Superior temporal gyrus (tissue), 1 donor: ENCODE data around the gene MMP7.

Experiments
- DNase-seq: peaks from one replicate; pipeline ENCODE4 v3.0.0-alpha.2; 2016; ENCODE audit errors: extremely low spot score

The MMP7 gene

GRCh38 chr11:102494216-102494615 lies 36.3 kb downstream of the MMP7 start:
- DNase-seq: no peak

DNA sequence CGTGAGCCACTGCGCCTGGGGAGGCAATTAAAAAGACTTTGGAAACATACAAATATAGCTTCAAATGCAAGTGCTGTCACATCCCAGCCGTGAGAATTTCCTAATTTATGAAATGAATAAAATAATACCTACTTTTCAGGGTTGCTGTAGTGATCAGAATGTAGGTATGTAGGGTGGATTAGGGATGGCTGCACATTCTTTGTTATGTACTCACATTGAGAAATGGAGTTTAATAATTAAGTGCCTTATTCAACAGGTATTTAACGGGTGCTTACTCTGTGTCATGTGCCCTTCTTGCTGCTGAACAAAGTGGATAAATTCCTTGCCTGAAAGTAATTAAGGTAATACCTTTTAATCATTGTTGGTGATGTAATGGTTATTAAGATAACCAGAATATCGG lies 37.0 kb downstream of the MMP7 start:
- DNase-seq: no peak

GRCh38 chr11:102491969-102492368 lies 38.6 kb downstream of the MMP7 start:
- no peak for DNase-seq

- DNase-seq: no peak
Measured at GRCh38 chr11:102489186-102490145, 41.1 kb downstream of the MMP7 start.

GRCh38 chr11:102488208-102488607 lies 42.3 kb downstream of the MMP7 start:
- no peak for DNase-seq

- DNase-seq: no peak
Measured at GRCh38 chr11:102487214-102487613, 43.3 kb downstream of the MMP7 start.

GRCh38 chr11:102486584-102486983 lies 44.0 kb downstream of the MMP7 start:
- no peak for DNase-seq

DNA sequence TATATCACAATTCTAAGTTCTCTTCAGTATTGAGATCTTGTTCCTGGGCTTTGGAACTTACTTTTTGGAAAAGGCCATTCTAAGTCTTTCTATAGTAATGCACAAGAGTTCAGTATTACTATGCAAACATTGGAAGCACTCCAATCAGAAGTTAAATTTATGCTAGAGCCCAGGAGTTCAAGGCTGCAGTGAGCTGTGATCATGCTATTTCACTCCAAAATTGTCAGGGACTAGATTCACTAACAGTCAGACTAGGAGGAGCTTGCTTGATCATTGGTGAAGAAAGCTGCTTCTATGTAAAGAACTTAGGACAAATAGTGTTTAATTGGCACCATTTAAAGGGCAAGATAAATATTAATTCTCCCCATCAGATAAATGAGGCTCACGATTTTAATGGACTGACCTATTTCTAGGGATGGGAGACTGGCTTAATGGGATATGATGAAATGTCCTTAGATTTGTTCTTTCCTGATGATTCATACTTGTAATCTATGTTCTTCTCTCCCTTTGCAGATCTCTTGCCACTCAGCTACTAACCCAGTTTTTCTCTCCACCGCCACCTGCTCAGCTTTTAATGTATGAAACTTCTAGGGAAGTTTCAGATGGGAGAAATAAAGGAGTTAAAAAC lies 45.3 kb downstream of the MMP7 start:
- no peak for DNase-seq

- DNase-seq: no peak
Measured at GRCh38 chr11:102482433-102482832, 48.1 kb downstream of the MMP7 start.

DNA sequence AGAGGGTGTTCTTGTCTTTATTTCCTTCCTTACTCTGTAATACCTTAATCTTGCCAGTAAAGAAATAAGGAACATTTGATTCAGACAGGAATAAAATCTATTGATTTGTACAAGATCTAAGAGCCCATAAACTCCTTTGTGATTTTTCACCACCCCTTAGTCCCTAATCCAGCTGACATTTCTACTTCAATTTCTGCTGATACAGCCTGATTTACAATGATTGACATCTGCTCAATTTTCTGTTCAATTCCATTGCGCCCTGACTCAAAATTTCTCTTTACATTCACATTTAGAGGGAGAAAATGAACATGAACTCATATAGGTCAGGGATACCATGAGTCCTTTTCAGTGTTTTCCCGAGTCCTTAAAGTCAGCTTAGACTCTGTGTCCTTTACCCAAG lies 50.8 kb downstream of the MMP7 start:
- no peak for DNase-seq

- no peak for DNase-seq
Measured at GRCh38 chr11:102478673-102479299, 51.8 kb downstream of the MMP7 start.

GRCh38 chr11:102476812-102477211 lies 53.7 kb downstream of the MMP7 start:
- DNase-seq: no peak

DNA sequence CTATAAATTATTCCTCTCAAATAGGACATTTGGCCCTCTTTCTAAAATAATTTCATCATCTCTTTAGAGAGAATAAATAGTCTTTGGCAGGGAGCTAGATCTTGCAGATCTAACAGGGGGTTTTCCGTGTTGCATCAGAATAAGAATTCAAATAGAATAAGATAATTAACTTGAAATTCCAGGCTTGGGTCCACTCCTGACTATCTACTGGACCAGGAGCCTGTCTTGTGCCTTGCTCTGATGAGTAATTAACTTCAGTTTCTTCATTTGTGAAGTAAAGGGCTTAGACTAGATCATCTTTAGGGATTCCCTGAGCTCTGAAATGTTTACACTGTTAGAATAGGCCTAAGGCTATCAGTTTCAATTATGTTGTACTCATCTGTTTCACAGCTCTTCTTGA lies 54.5 kb downstream of the MMP7 start:
- DNase-seq: no peak

DNA sequence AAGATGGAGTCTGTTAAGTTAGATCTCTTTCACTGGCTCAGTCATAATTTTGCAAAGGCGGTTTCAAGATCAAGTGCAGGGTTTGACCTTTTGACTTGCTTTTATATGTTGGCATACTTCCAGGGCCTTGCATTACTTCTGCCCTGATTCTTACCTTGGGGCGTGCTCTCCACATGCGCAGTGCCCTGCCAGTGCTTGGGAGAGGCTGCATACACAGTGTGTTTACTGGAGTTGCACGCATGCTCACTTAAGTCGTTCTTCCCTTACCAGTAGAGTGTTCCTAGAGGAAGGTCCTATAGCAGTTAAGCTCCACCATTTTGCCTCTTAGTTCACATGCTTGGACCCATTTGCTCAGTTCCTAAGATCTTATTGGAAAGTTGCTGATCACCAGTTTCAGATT lies 57.0 kb downstream of the MMP7 start:
- DNase-seq: no peak

- DNase-seq: no peak
Measured at GRCh38 chr11:102472127-102472526, 58.4 kb downstream of the MMP7 start.

DNA sequence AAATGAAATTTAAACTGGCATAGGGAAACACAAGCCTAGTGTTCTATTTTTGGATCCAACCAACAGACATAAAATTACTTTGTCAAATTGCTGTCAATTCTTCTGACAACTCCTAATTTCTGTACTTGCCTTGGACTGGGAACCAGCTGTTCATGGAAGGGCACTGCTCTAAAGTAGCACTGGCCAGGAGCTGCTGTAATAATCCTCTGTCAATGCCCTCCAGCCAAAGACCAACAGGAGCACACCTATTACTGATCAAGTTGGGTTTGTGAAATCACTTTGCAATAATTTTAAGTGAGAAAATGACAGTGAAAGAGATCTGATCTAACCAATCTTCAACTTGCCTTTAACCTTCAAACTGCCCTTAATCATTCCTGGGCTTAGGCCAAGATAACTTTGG lies 59.1 kb downstream of the MMP7 start:
- DNase-seq: no peak
